Stimulated activated CD4-positive, alpha-beta T cell treated with anti-CD3 and anti-CD28 coated beads, Interleukin-1b, Interleukin-23, amount 100 ng/mL, for 4 hours (primary cell): ENCODE results near the gene PHOSPHO1.
"Not testable (repeated sequence)": the region's sequence is repeated elsewhere in the genome, so short reads cannot be mapped to it uniquely, and the experiment has no call there.

Experiments used
- DNase-seq, 2 donors: peaks; one replicate each; pipeline ENCODE4 v3.0.0-alpha.2; 2020; ENCODE audit warnings: low read depth in 2 of 2

PHOSPHO1 gene

GRCh38 chr17:49230636-49231562, at the start of gene PHOSPHO1:
Gene PHOSPHO1, minus strand, starts transcription at chr17:49230787. Its CDS starts 4,096 bp downstream, at chr17:49226691.
- DNase-seq, result peak; percentile 71 to 81

- DNase-seq, result no peak
These were observed 49.5 kb upstream of the PHOSPHO1 start for GRCh38 chr17:49280061-49280460.

GRCh38 chr17:49279263-49280015, 48.9 kb upstream of the PHOSPHO1 start:
- DNase-seq, result not testable (repeated sequence)

GRCh38 chr17:49278076-49278475, 47.5 kb upstream of the PHOSPHO1 start:
- no peak for DNase-seq

GRCh38 chr17:49277638-49278037, 47.1 kb upstream of the PHOSPHO1 start:
- no peak for DNase-seq

GRCh38 chr17:49275981-49276380, 45.4 kb upstream of the PHOSPHO1 start:
- not testable (repeated sequence) for DNase-seq

GRCh38 chr17:49269356-49269755, 38.8 kb upstream of the PHOSPHO1 start:
- no peak for DNase-seq

GRCh38 chr17:49267912-49268311, 37.3 kb upstream of the PHOSPHO1 start:
- DNase-seq, result no peak

GRCh38 chr17:49266233-49266632, 35.6 kb upstream of the PHOSPHO1 start:
- no peak for DNase-seq

GRCh38 chr17:49261540-49261939, 31.0 kb upstream of the PHOSPHO1 start:
- not testable (repeated sequence) for DNase-seq

GRCh38 chr17:49260817-49261291, 30.3 kb upstream of the PHOSPHO1 start:
- DNase-seq, result peak in 1 of 2 donors; percentile 33

GRCh38 chr17:49260011-49260816, 29.6 kb upstream of the PHOSPHO1 start:
- DNase-seq, result peak; percentile 56

- no peak for DNase-seq
These were observed 29.1 kb upstream of the PHOSPHO1 start for GRCh38 chr17:49259663-49260010.

GRCh38 chr17:49258394-49258793, 27.8 kb upstream of the PHOSPHO1 start:
- no peak for DNase-seq

GRCh38 chr17:49255125-49255524, 24.5 kb upstream of the PHOSPHO1 start:
- DNase-seq, result no peak

GRCh38 chr17:49254066-49254465, 23.5 kb upstream of the PHOSPHO1 start:
- DNase-seq, result no peak

GRCh38 chr17:49252148-49252695, 21.6 kb upstream of the PHOSPHO1 start:
- no peak for DNase-seq

GRCh38 chr17:49249890-49250522, 19.4 kb upstream of the PHOSPHO1 start:
- no peak for DNase-seq

- DNase-seq, result no peak
These were observed 18.8 kb upstream of the PHOSPHO1 start for GRCh38 chr17:49249292-49249794.

GRCh38 chr17:49247944-49248343, 17.4 kb upstream of the PHOSPHO1 start:
- DNase-seq, result no peak

GRCh38 chr17:49244839-49245238, 14.3 kb upstream of the PHOSPHO1 start:
- no peak for DNase-seq
